T-helper 9 cell (primary cell): ENCODE results near the gene MT1M.
"Not testable (repeated sequence)": the region's sequence is repeated elsewhere in the genome, so short reads cannot be mapped to it uniquely, and the experiment has no call there.

Experiments used
- DNase-seq: peaks from one replicate; pipeline ENCODE4 v3.0.0-alpha.2; 2020
- total RNA-seq, 2 donors: gene quantifications; one replicate each; lab custom pipeline; 2026; lab: John Stamatoyannopoulos, UW

Gene MT1M
- 0 reads per million in 2 donors for total RNA-seq

DNA sequence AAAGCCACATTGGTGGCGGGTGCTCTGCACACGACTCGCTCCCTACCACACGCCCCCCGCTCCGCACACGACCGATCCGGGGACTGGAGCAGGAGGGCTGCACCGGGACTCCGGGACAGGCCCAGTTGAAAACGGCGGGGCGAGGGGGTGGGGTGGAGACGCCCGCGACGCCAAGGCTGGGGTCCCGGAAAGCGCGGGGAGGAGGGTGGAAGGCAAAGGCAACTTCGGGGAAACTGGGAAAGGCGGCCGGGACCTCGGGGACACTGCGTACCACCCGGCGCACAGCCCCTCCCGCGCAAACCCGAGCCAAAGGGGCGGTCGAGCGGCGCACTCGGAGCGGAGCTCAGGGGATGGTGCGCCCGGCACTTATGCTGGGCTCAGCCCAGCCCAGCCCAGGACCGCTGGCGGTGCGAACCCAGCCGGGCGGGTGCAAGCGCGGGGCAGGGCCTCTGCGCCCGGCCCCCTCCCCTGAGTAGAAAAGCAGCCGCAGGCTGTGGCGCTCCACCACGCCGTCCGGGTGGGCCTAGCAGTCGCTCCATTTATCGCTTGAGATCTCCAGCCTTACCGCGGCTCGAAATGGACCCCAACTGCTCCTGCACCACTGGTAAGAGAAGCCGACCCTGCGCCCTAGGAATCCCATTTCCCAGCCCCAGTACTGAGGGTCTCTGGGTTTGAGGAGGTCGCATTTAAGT is at the start of gene MT1M:
MT1M (plus strand) TSS at position 504 of the 692 bp plus-strand sequence; CDS start at position 577, 73 bp downstream.
- DNase-seq: no peak

DNA sequence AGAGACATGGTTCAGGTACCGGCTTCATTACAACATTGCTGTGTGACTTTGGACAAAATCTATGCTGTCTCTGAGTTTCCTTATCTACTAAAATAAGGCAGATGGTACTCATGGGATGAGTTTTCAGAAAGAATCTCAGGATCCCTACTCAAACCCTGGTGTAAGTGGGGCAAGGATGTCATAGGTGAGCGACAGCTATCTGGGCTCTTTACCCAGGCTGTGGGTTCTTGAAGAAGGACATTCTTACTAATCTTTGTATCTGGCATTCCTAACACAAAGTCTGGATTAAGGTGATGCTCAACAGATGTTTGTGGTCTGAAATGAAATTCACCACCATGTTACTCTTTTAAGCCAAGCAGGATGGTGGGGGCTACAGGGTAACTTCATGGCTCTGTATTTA is 49.5 kb upstream of the MT1M start:
- not testable (repeated sequence) for DNase-seq

DNA sequence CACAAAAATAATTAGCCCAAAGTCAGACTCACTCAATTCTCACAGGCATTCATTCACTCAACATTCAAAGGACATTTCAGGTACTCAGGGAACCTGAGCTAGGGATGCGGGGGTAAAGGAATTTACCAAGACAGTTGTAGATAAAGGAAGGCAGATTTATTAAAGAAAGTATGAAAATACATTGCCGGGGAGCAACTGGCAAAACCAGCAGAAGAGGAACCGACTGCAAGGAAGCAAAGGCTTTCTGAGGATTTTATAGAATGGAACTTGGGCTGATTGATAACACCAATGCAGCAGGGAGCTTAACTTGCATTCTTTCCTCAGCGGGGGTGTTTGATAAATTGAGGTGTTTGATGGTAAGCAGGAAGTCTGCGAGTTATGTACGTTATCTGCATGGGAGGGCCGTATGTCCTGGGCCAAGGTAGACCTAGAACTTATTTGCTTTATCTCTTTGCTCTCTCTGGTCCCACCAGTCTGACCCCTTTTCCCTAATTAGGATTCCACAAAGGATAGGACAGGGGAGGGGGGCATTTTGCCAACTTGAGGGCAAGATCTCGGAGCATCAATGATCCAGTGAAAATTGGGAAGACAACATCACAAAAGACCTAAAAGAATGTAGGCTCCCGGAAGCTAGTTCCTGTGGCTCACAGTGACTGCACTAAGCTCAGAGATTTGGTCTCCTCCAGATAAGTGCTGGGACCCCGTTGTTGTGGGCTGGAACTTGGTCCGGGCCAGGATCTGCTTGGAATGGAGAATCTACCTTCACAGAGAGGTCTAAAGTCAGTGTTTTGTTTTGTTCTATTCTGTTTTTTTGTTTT is 48.9 kb upstream of the MT1M start:
- DNase-seq: no peak

DNA sequence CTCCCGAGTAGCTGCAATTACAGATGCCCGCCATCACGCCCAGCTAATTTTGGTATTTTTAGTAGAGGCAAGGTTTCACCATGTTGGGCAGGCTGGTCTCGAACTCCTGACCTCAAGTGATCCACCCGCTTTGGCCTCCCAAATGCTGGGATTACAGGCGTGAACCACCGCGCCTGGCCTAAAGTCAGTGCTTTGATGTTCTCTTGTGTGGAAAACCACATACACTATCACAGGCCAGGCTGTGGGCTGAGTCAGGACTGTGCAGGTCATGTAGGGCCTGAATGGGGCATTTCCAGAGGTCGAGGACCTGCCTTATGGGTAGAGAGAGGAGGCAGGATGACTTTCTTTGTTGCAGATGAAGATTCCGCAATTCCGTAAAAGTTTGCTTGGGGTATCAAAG is 48.2 kb upstream of the MT1M start:
- no peak for DNase-seq

DNA sequence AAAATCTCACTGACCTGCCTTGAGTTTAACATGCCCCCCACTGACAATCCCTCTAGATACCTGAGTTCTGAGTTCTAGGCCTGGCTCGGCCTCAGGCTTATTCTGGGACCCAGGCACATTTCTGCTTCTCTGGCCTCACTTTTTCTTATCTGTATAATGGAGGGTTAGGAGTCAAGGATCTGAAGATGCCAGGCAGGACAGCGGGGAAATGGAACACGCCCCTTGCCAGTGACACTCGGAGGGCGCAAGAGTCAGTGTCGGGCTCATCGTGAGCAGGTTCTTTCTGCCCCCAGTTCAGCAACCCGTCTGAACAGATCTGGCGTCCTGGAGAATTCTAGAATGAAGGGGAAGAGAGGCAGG is 43.7 kb upstream of the MT1M start:
- no peak for DNase-seq

DNA sequence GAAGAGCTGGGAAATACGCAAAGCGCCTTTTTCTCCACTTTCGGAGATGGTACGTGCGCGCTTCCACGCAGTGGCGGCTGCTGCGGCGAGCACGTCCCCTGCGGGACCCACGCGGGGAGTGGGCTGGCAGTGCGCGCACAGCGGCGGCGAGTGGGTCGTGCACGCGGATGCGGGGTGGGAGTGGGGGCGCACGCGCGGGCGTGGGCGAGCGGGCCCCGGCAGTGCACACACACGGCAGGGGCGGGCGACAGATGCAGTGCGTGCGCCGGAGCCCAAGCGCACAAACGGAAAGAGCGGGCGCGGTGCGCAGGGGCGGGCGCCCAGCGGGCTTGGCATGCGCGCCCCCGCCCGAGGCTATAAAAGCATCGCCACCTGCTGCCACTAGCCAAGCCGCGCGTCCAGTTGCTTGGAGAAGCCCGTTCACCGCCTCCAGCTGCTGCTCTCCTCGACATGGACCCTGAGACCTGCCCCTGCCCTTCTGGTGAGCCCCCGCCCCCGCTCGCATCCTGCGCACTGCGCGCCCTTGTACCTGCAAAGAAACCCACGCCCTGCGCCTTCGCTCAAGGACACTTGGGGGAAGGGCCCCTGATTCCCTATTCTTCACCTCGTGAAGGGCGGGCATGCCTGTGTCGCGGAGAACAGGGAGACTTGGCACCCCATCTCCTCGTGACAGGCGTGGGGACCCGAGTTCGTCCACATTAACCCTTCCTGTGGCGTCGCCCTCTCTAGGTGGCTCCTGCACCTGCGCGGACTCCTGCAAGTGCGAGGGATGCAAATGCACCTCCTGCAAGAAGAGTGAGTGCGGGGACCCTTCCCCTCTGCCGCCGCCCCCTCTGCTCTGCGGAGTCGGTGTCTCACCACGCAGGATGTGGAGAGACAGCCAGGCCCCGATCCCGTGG is 43.1 kb upstream of the MT1M start, which contains the start of gene MT3:
MT3 (plus strand) TSS at position 388 of the 899 bp plus-strand sequence; CDS start at position 451, 63 bp downstream.
- no peak for DNase-seq

DNA sequence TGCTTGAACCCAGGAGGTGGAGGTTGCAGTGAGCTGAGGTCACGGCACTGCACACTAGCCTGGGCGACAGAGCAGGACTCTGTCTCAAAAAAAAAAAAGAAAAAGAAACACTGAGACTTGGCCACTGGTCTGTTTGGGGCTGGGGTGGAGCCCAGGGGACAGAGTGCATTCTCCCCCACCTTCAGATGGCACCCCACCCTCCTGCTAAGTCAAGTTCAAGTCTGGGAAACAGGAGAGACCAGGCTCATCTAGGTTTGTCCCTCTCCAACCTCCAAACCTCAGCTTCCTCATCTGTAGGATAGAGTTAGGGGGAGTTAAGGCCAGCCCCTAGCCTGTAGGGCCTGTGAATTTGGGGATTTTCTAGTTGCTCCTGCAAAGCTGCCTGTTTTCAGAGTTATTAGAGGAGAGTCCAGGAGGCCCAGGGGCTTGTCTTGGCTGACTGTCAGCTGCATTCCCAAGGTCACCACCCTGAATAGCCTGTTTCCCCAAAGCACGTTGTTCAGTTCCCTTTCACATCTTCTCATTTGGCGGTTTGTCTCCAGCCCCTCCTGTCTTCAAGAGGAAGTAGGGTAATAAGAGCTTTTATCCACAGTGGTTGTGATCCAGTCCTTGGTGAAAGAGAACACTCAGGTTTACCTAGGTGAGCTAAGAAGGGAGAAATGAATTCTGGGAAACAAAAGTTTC is 40.9 kb upstream of the MT1M start:
- DNase-seq: no peak

DNA sequence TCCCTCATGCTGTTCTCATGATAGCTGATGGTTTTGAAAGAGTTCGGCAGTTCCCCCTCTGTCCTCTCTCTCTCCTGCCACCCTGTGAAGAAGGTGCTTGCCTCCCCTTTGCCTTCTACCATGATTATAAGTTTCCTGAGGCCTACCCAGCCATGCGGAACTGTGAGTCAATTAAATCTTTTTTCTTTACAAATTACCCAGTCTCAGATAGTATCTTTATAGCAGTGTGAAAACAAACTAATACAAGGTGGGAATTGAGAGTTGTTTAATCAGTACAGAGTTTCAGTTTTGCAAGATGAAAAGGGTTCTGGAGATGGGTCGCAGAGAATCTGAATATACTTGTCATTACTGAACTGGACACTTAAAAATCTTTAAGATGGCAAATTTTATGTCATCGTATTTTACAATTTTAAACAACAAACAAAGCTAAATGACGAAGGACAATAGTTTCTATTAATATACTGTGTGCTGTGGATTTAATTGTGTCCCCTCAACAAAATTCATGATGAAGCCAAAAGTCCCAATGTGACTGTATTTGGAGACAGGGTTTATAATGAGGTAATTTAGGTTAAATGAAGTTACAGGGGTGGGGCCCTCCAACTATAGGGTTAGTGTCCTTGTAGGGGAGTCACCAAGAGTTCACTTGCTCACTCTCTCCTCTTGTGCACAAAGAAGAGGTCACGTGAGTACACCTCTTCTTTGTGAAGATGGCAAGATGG is 38.7 kb upstream of the MT1M start:
- DNase-seq: no peak

DNA sequence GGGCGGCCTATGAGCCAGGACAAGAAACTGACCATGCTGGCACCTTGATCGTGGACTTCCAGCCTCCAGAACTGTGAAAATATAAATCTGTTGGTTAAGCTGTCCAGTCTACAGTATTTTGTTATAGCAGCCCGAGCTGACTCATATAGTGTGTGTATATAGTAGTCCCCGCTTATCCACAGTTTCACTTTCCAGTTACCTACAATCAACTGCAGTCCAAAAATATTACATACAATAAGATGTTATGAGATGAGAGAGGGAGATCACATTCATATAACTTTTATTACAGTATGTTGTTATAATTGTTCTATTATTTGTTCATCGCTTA is 38.2 kb upstream of the MT1M start:
- no peak for DNase-seq

DNA sequence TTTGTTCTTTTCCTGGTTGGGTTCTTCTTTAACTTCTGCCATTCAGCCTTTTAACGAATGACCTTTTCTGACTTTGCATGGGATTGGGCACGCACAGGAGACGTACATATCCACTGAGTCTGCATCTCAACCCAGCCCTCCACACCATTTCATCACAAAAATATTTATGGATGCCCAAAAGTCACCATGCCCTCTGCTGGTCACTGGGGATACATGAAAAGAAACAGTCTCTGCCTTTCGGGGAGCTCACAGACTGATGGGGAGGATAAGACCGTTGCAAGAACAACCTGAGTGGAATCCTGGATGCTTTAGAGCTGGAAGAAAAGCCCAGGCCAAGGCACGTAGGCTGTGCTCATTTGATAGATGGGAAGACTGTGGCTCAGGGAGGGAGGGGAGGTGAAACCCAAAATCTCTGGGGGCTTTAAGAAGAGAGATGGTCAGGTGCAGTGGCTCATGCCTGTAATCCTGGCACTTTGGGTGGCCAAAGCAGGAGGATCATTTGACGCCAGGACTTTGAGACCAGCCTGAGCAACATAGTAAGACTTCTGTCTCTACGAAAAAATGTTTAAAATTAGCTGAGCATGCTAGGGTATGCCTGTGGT is 32.0 kb upstream of the MT1M start:
- DNase-seq: no peak

DNA sequence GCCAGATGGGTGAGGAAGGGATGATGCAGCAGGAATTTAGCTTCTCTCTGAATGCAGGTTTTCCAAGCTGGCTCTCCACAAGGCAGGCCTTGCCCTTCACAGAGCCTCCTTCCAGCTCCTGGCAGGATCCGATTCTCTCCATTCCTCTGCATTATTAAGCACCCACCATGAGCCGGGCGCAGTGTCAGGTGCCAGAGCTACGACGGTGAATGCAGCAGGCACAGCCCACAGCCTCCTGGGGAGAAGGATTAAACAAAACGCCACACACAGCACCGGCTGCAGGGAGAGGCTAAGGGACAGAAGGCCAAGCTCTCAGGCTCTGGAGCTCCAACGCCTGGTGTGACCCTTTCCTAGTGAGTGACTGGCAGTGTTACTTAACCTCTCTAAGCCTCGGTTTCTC is 31.1 kb upstream of the MT1M start:
- DNase-seq: no peak

DNA sequence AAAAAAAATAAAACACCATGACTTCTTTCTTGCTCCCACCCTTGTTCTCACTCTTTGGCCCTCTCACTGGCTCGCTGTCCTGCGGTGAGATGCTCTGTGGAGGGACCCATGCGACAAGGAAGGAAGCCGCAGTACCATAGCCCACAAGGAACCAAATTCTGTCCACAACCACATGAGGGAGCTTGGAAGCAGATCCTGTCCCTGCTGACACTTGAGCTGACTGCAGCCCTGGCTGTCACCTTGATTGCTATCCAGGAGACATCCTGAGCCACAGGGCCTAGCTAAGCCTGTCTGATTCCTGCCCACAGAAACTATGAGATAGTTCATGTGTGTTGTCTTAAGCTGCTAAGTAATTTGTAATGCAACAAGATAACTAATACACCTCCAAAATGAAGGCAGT is 28.9 kb upstream of the MT1M start:
- DNase-seq: no peak

DNA sequence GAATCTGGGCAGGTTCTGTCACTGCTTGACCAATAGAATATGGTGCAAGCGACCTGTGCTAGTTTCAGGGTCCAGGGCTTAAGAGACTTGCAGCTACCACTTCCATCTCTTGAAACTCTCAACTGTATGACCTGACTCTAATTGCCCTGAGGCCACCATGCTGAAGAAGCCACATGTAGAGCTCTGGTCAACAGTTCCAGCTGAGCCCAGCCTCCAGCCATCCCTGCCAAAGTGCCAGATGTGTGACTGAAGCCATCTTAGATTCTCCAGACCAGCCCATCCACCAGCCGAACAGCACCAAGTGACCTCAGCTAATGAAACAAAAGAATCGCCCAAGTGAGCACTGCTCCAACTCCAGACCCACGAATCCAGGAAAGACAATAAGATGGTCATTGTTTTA is 27.5 kb upstream of the MT1M start:
- DNase-seq: no peak

DNA sequence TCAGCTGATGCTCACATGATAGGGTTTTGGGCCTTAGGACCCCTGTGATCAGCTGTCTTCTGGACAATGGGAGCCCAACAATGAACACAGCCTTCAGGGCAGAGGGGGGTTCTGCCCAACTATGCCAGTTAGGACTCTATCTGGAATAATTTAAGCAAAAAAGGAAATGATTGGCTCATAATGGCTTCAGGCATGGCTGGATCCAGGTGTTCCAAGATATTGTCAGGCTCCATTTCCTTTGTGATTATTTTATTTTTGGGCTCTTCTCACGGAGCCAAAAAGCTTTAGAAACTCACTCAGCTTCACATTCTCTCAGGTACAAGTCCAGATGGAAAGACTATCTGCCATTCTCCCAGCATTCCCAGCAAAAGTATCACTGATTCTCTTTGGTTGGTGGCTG is 27.0 kb upstream of the MT1M start:
- DNase-seq: no peak

DNA sequence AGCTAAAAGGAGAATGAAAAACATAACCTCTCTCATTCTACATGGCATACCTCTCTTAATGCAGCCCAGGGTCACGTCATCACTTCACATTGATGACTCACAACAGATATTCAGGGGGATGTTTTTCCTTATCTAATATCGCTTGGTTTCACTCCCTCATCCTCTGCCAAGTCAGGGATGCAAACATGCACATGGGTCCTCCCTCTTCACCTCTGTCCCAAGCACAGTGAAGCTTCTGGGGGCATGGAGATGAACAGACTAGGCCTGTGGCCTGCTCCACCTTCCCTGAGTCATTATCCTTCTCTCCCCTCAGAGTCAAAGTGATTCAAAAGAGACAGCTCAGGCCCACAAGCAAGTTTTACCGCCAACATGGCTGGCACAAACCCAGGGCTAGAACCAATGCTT is 26.4 kb upstream of the MT1M start:
- DNase-seq: no peak

DNA sequence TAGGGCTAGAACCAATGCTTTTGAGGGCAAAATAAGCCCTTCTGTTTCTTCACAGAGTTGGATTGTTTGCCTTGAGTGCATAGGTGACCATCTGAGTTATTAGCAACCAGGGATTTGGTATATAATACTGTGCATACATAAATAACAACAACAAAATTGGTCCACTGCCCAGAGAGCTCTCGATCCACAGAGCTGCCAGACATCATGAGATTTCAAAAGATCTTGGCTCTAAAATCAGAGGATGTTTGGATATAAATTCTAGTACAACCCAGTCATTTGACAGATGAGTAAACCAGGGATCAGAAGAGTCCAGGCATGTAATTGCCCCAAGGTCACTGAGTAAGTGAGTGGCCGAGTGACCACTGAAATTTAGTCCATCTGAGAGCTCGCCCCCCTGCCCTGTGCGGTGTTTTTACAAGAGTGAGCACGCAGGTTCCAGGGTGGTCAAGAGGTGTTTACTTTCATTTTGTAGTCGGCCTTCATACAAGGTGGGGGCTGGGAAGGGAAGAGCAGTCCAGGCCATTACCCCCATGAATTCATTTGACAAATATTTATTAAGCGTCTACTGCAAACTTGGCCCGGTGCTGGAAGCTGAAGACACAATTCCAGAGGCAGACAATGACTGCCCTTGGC is 25.9 kb upstream of the MT1M start:
- no peak for DNase-seq

DNA sequence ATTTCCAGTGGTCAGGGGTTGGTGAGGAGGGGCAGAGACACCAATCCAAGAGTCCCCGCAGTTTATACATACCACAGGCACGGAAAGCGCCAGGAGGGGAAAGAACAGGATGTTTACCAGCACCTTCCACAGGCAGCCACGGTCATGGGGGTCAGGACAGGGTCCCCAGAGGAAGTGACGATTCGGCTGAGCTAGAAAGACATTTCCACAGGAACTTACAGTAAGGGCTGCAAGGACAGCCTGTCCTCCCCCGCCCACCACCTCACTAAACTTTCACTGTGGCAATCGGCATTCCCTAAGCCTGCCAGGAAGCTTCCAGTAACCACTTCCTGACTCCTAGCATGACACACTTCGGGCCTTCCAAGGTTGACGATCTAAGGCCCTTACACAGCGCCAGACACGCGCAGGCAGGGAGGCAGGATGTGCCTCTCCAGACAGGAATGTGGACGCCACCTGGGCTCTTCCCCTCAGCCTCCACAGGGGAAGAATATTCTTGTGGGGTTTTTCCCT is 25.3 kb upstream of the MT1M start:
- DNase-seq: no peak

DNA sequence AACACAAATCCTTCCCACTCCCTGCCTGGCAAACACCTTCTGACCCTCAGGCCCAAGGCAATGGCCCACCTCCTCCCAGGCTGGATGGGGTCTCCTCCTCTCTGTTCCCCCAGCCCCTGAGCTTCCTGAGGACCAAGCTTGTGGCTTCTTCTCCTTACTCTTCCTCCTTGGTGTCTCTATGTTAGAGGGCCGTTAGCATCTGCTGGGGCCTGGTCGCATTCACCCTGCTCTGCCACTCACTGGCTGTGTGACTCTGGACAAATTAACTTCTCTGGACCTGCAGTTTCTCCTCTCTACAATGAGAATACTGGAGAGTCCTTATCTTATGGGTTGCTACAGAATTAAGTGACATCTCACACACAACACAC is 24.8 kb upstream of the MT1M start:
- DNase-seq: no peak

DNA sequence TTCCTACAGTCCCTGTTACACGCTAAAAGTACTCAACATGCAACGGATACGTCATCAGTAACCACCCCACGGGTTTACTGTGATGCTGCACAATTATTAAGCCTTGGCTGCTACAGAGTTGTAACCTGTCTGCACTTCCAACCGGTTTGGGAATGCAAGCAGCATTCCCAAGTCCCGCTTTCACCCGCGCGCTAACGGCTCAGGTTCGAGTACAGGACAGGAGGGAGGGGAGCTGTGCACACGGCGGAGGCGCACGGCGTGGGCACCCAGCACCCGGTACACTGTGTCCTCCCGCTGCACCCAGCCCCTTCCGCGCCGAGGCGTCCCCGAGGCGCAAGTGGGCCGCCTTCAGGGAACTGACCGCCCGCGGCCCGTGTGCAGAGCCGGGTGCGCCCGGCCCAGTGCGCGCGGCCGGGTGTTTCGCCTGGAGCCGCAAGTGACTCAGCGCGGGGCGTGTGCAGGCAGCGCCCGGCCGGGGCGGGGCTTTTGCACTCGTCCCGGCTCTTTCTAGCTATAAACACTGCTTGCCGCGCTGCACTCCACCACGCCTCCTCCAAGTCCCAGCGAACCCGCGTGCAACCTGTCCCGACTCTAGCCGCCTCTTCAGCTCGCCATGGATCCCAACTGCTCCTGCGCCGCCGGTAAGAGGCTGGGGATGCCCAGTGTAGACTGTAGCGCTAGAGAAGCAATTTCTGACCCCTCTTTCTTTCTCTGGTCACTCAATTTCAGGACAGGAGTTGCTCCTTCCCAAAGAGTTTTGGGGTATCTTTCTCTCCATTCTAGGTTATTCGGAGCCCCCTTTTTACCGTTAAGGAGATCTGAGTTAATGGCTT is 24.2 kb upstream of the MT1M start, which contains the start of gene MT2A:
MT2A (plus strand) TSS at position 542 of the 833 bp plus-strand sequence; CDS start at position 614, 72 bp downstream.
- peak; percentile 76 for DNase-seq
